Gastroesophageal sphincter (tissue), 4 donors: ENCODE measurements around the gene ZDHHC6. TPM values are rescaled to one million over a fixed set of nuclear protein-coding genes. Genes with fewer than 3 reads are reported as not detected.

Source experiments
- ATAC-seq: fragments of 150-250 bp; one replicate; pipeline ENCODE4 v1.9.1; 2016; ENCODE audit warnings: mild to moderate bottlenecking, moderate library complexity
- H3K27ac ChIP-seq, 4 donors: fragments of 200-600 bp; sonication (generic) in 3 of 4; 1 replicate in 3 of 4; 2 replicates in 1 of 4; pipeline ENCODE4 v1.5.1; 2016 to 2019
- H3K27me3 ChIP-seq: fragments of 200-600 bp; sonication (generic); one replicate; pipeline ENCODE4 v1.5.1; 2019
- H3K36me3 ChIP-seq, 2 donors: fragments of 200-600 bp; sonication (generic); one replicate each; pipeline ENCODE4 v1.5.1; 2019; ENCODE audit warnings: control low read depth in 1 of 2
- H3K4me1 ChIP-seq, 3 donors: fragments of 200-600 bp; sonication (generic); 1 replicate in 2 of 3; 2 replicates in 1 of 3; pipeline ENCODE4 v1.5.1; 2016 to 2019; ENCODE audit warnings: control low read depth in 2 of 3
- H3K4me3 ChIP-seq, 2 donors: fragments of 200-600 bp; sonication (generic); one replicate each; pipeline ENCODE4 v1.5.1; 2019; ENCODE audit warnings: mild to moderate bottlenecking in 1 of 2, moderate library complexity in 1 of 2
- H3K9me3 ChIP-seq, 3 donors: fragments of 200-600 bp; sonication (generic); one replicate each; pipeline ENCODE4 v1.5.1; 2017 to 2019; ENCODE audit warnings: control low read depth in 2 of 3
- EP300 ChIP-seq: sonication (generic); formaldehyde crosslinking; IDR thresholded peaks from one replicate; pipeline ENCODE4 v1.6.1; 2017; ENCODE audit warnings: antibody characterized with exemption, mild to moderate bottlenecking
- POLR2A ChIP-seq, 2 donors: fragments of 450-650 bp; IDR thresholded peaks; one replicate each; pipeline ENCODE4 v1.6.1; 2017; ENCODE audit warnings: antibody characterized with exemption in 2 of 2, mild to moderate bottlenecking in 2 of 2, moderate library complexity in 1 of 2
- POLR2AphosphoS5 ChIP-seq: sonication (generic); formaldehyde crosslinking; IDR thresholded peaks from one replicate; pipeline ENCODE4 v1.6.1; 2017; ENCODE audit warnings: antibody characterized with exemption
- WGBS, 2 donors: methylation state at CpG; one replicate each; pipeline ENCODE4 v1.1.5; 2018; ENCODE audit warnings: low coverage in 1 of 2; 5-methylcytosine and 5-hydroxymethylcytosine counted together
- total RNA-seq, 4 donors: library from RNA; depleted of rRNA; stranded (reverse); fragments of >200 nt; gene quantifications; one replicate each; pipeline ENCODE4 v1.1.0, GENCODE V29; 2016
- TF ChIP-seq, protein P1 (sequence below), 4 experiments: fragments of 200-600 bp in 2 of 4; fragments of 450-650 bp in 2 of 4; sonication (generic) in 1 of 4; IDR thresholded peaks; one replicate each; pipeline ENCODE4 v1.5.1; 2017 to 2019; ENCODE audit warnings: antibody characterized with exemption in 4 of 4, mild to moderate bottlenecking in 2 of 4, moderate library complexity in 2 of 4

ZDHHC6 gene
- total RNA-seq, 4 donors from 2014 or later, result 12.0 to 28.2 (median 21.4) TPM

DNA sequence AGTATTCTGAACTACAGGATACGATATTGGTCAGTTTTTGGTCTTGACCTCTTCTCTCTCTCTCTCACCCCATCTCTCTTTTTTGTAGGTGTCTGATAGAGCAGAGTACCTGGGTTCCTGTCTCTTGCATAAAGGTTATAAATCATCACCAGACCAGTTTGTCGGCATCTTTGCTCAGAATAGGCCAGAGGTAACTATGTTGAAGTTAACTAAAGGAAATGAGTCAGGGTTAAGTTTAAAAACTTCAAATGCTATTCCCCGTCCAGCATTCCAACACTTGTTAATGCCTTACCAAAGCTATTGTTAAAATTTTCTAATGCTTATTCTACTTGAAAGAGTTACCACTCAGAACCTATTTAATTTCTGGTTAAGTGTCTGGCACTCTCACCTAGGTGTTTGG, 42.1 kb downstream of the ZDHHC6 start:
- H3K4me3 ChIP-seq, result no peak overlapping the region
- no peaks in the 10 kb centered on the region for H3K9me3 ChIP-seq
- 73 to 81% methylated on average over 3 of the region's 3 CpGs for WGBS, 2 donors
- no peak for TF ChIP-seq POLR2AphosphoS5
- TF ChIP-seq, protein P1, sequence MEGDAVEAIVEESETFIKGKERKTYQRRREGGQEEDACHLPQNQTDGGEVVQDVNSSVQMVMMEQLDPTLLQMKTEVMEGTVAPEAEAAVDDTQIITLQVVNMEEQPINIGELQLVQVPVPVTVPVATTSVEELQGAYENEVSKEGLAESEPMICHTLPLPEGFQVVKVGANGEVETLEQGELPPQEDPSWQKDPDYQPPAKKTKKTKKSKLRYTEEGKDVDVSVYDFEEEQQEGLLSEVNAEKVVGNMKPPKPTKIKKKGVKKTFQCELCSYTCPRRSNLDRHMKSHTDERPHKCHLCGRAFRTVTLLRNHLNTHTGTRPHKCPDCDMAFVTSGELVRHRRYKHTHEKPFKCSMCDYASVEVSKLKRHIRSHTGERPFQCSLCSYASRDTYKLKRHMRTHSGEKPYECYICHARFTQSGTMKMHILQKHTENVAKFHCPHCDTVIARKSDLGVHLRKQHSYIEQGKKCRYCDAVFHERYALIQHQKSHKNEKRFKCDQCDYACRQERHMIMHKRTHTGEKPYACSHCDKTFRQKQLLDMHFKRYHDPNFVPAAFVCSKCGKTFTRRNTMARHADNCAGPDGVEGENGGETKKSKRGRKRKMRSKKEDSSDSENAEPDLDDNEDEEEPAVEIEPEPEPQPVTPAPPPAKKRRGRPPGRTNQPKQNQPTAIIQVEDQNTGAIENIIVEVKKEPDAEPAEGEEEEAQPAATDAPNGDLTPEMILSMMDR (IDR thresholded peaks at IDR 0.05), result no peak
- TF ChIP-seq EP300, result no peak
- no peak for TF ChIP-seq POLR2A (IDR thresholded peaks at IDR 0.05)
- no peak overlapping the region for H3K27ac ChIP-seq
- H3K4me1 ChIP-seq, result no peaks in the 10 kb centered on the region
- H3K27me3 ChIP-seq, result peaks cover 5% of the 10 kb centered on the region
- ATAC-seq, result no peak
- H3K36me3 ChIP-seq, result peaks cover 0 to 9% of the 10 kb centered on the region in 2 donors

DNA sequence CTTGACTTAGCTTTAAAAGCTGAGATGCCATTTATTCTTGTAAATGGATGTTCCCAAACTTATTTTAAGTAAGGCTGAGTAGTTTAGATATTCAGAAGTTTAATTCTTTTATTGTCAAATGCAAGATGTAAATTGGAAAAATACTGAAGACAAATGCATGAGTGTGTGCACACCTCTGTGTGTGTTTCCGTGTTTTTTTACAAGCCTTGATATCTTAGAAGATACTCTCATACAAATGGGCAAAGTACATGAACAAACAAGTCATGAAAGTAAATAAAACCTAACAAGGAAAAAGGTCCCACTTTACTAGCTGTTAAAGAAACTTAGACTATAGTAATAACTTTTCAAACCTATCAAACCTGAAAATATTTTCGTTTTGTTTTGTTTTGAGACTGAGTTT, 43.8 kb downstream of the ZDHHC6 start:
- Histone ChIP-seq H3K36me3 (peaks cover 0 to 12% of the 10 kb centered on the region in 2 donors), H3K4me1 (no peaks in the 10 kb centered on the region), H3K9me3 (no peaks in the 10 kb centered on the region), H3K27me3 (peaks cover 5% of the 10 kb centered on the region), H3K27ac (no peak overlapping the region), H3K4me3 (no peak overlapping the region)
- no peak for TF ChIP-seq POLR2A (IDR thresholded peaks at IDR 0.05)
- TF ChIP-seq POLR2AphosphoS5, result no peak
- TF ChIP-seq, protein P1 (IDR thresholded peaks at IDR 0.05), result no peak
- no peak for TF ChIP-seq EP300
- ATAC-seq, result no peak
- WGBS, 2 donors, result 82% methylated on average over 2 of the region's 2 CpGs

DNA sequence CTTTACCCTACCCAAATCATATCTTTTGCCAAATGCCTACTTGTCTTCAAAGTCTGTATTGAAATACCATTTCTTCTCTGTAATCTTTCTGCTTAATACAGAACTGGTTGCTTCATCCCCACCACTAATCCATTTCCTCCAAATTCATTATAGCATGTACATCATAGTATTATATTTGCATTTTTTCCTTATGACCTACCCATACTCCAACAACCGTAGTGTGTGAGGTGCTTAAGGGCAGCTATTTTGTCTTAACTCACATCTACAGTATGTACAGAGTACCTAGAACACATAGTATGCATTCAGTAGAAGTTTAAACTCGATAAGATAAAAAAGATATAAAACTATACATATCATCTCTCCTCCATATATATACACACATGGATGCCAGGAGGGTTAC, 49.1 kb downstream of the ZDHHC6 start:
- Histone ChIP-seq H3K27ac (no peak overlapping the region), H3K9me3 (no peaks in the 10 kb centered on the region), H3K4me3 (no peak overlapping the region), H3K4me1 (no peaks in the 10 kb centered on the region), H3K36me3 (peaks cover 0 to 4% of the 10 kb centered on the region in 2 donors), H3K27me3 (no peaks in the 10 kb centered on the region)
- no peak for TF ChIP-seq EP300
- 71 to 89% methylated on average over 2 of the region's 2 CpGs for WGBS, 2 donors
- no peak for ATAC-seq

GRCh38 chr10:112395809-112396530, 50.7 kb downstream of the ZDHHC6 start:
- Histone ChIP-seq H3K36me3 (peaks cover 0 to 4% of the 10 kb centered on the region in 2 donors), H3K9me3 (no peaks in the 10 kb centered on the region), H3K27me3 (no peaks in the 10 kb centered on the region), H3K4me3 (no peak overlapping the region), H3K27ac (no peak overlapping the region), H3K4me1 (no peaks in the 10 kb centered on the region)
- 65 to 69% methylated on average over 5 of the region's 5 CpGs for WGBS, 2 donors
- no peak for ATAC-seq
- TF ChIP-seq POLR2AphosphoS5 (no peak), EP300 (no peak), POLR2A (IDR thresholded peaks at IDR 0.05) (no peak)
- TF ChIP-seq, protein P1 (IDR thresholded peaks at IDR 0.05), result no peak

GRCh38 chr10:112394475-112394875, 52.2 kb downstream of the ZDHHC6 start:
- Histone ChIP-seq H3K4me3 (no peak overlapping the region), H3K9me3 (no peaks in the 10 kb centered on the region), H3K27me3 (no peaks in the 10 kb centered on the region), H3K27ac (no peak overlapping the region), H3K4me1 (no peaks in the 10 kb centered on the region), H3K36me3 (peaks cover 0 to 1% of the 10 kb centered on the region in 2 donors)
- WGBS, 2 donors, result 70 to 92% methylated on average over 3 to 4 of the region's 5 CpGs
- TF ChIP-seq POLR2A (IDR thresholded peaks at IDR 0.05) (no peak), POLR2AphosphoS5 (no peak), EP300 (no peak)
- TF ChIP-seq, protein P1 (IDR thresholded peaks at IDR 0.05), result no peak
- ATAC-seq, result no peak
